K562 (cell line): ENCODE data around the gene SLC12A9. TPM values are rescaled to one million over a fixed set of nuclear protein-coding genes. Genes with fewer than 3 reads are reported as not detected.

ENCODE experiments used
- ATAC-seq: fragments of 200-7000 bp; cut with Tn5 transposase; 3 replicates; pipeline ENCODE4 v1.9.1; 2020; ENCODE audit warnings: moderate library complexity
- BruUV-seq: library from RNA; stranded (reverse); fragments of 400-500 nt; replicated peaks from 2 replicates; lab custom pipeline; 2021; lab: Mats Ljungman, UMichigan
- CTCF ChIA-PET: fragments of 300-600 bp; formaldehyde crosslinking; extraction: SDS; loops from one replicate; lab custom pipeline; 2021; ENCODE audit warnings: low intra/inter-chr PET ratio; lab: Yijun Ruan, JAX
- POLR2A ChIA-PET: fragments of 300-600, 350-650 bp; sonication (Branson Sonifier 250); formaldehyde crosslinking; extraction: SDS; loops from one replicate; lab custom pipeline; 2021; ENCODE audit warnings: antibody characterized with exemption, inconsistent platforms; lab: Yijun Ruan, JAX
- DNase-seq, 4 experiments: peaks; one replicate each; pipeline versions ENCODE4 v3.0.0 to v3.0.0-alpha.2; 2011 to 2018; ENCODE audit warnings: low spot score in 3 of 4, mixed read lengths in 3 of 4; ENCODE audit errors: extremely low read depth in 1 of 4
- FAIRE-seq: peaks from 2 replicates; lab custom pipeline; 2011; peaks lifted over from hg19 to GRCh38; lab: Jason Lieb, UNC
- H2AFZ ChIP-seq: 2 replicates; pipeline ENCODE4 v1.6.0; 2011; ENCODE audit warnings: low read depth, low read length, control low read depth, inconsistent platforms
- H3K27ac ChIP-seq: fragments of 200-600 bp; 3 replicates; pipeline ENCODE4 v1.8.0; 2011; ENCODE audit warnings: low read depth, mild to moderate bottlenecking, control low read depth, inconsistent platforms, low read length, moderate library complexity, mixed read lengths; ENCODE audit errors: extremely low read depth
- H3K27me3 ChIP-seq, 2 experiments: fragments of 300-600 bp in 1 of 2; 2 replicates in 1 of 2; 3 replicates in 1 of 2; pipeline versions ENCODE4 v1.6.0 to v1.8.0; 2011; ENCODE audit warnings: inconsistent platforms in 2 of 2, low read length in 2 of 2, mild to moderate bottlenecking in 1 of 2, mixed read lengths in 1 of 2, moderate library complexity in 1 of 2; ENCODE audit not compliant: control insufficient read depth in 2 of 2, insufficient read depth in 2 of 2
- H3K36me3 ChIP-seq: fragments of 300-600 bp; 3 replicates; pipeline ENCODE4 v1.8.0; 2011; ENCODE audit warnings: mild to moderate bottlenecking, low read length, inconsistent platforms; ENCODE audit not compliant: control insufficient read depth, insufficient read depth
- H3K4me1 ChIP-seq, 2 experiments: fragments of 200-600 bp in 1 of 2; replicated peaks in 1 of 2; 2 replicates in 1 of 2; 3 replicates in 1 of 2; pipeline versions ENCODE4 v1.5.1 to v1.8.0; 2011; ENCODE audit warnings: inconsistent platforms in 2 of 2, low read length in 2 of 2, mild to moderate bottlenecking in 1 of 2, mixed read lengths in 1 of 2, moderate library complexity in 1 of 2; ENCODE audit not compliant: control insufficient read depth in 2 of 2, insufficient read depth in 2 of 2
- H3K4me2 ChIP-seq: 2 replicates; pipeline ENCODE4 v1.6.1; 2011; ENCODE audit warnings: low read length, control low read depth, inconsistent platforms, mixed read lengths; ENCODE audit not compliant: insufficient read depth
- H3K4me3 ChIP-seq: fragments of 200-600 bp; sonication (generic), shearing (Covaris generic); 2 replicates; pipeline ENCODE4 v1.5.1; 2016; ENCODE audit warnings: control low read depth, inconsistent platforms
- H3K79me2 ChIP-seq: fragments of 200-600 bp; 3 replicates; pipeline ENCODE4 v1.8.0; 2011; ENCODE audit warnings: low read length, inconsistent platforms; ENCODE audit not compliant: control insufficient read depth, insufficient read depth
- H3K9ac ChIP-seq, 2 experiments: 2 replicates each; pipeline versions ENCODE4 v1.6.0 to v1.6.1; 2011; ENCODE audit warnings: low read depth in 2 of 2, low read length in 2 of 2, control low read depth in 1 of 2, inconsistent platforms in 1 of 2, mild to moderate bottlenecking in 1 of 2, mixed read lengths in 1 of 2; ENCODE audit not compliant: insufficient read depth in 1 of 2
- H3K9me1 ChIP-seq: one replicate; pipeline ENCODE4 v1.6.0; 2011; ENCODE audit warnings: inconsistent platforms, mild to moderate bottlenecking, low read length, moderate library complexity; ENCODE audit not compliant: control insufficient read depth, insufficient read depth
- H3K9me3 ChIP-seq: replicated peaks from 2 replicates; pipeline ENCODE4 v1.5.1; 2011; ENCODE audit warnings: low read depth, low read length, inconsistent platforms; ENCODE audit not compliant: control insufficient read depth, insufficient read depth
- H4K20me1 ChIP-seq: replicated peaks from 2 replicates; pipeline ENCODE4 v1.6.1; 2011; ENCODE audit warnings: low read length, inconsistent platforms, mixed read lengths; ENCODE audit not compliant: control insufficient read depth, insufficient read depth
- ILK ChIP-seq: fragments of 450-650 bp; IDR thresholded peaks from 2 replicates; pipeline ENCODE4 v1.6.1; 2016; ENCODE audit warnings: missing genetic modification characterization, low read depth, mild to moderate bottlenecking, missing compliant biosample characterization, moderate library complexity, borderline replicate concordance
- POLR2G ChIP-seq: fragments of 200-400 bp; formaldehyde crosslinking; IDR thresholded peaks from 2 replicates; pipeline ENCODE4 v1.6.1; 2017; ENCODE audit warnings: low read depth, mild to moderate bottlenecking, antibody characterized with exemption, low read length, moderate library complexity
- RBFOX2 ChIP-seq: fragments of 200-400 bp; formaldehyde crosslinking; IDR thresholded peaks from 2 replicates; pipeline ENCODE4 v1.6.1; 2017; ENCODE audit warnings: low read depth, mild to moderate bottlenecking, low read length, moderate library complexity
- ZNF134 ChIP-seq: fragments of 250-450 bp; sonication (Bioruptor Pico); conservative IDR thresholded peaks from 2 replicates; pipeline ENCODE4 v1.4.0; 2020
- ZNF431 ChIP-seq: sonication (generic); formaldehyde crosslinking; IDR thresholded peaks from 2 replicates; pipeline ENCODE4 v1.8.0; 2022; ENCODE audit warnings: mild to moderate bottlenecking, missing genetic modification reagents
- ZNF75A ChIP-seq: fragments of 450-650 bp; formaldehyde crosslinking; IDR thresholded peaks from 2 replicates; pipeline ENCODE4 v1.4.0; 2020; ENCODE audit warnings: mild to moderate bottlenecking
- WGBS: fragments of 100-300 bp; shearing (Covaris generic); methylation state at CpG from one replicate; pipeline ENCODE4 v1.1.6; 2016; ENCODE audit warnings: low coverage, mixed read lengths; ENCODE audit not compliant: insufficient coverage; ENCODE audit errors: missing lambda C conversion rate; 5-methylcytosine and 5-hydroxymethylcytosine counted together
- in situ Hi-C: fragments of 300-500 bp; cut with MboI; formaldehyde crosslinking; loops from 4 replicates; pipeline ENCODE4 v1.15.0; 2018; ENCODE audit warnings: inconsistent platforms, mixed read lengths
- intact Hi-C: fragments of 100-400 bp; cut with micrococcal nuclease; formaldehyde crosslinking; loops from 2 replicates; pipeline ENCODE4 v1.14.2; 2022
- polyA plus RNA-seq, 8 experiments: library from polyadenylated mRNA; depleted of rRNA in 4 of 8; stranded (reverse) in 5 of 8; unstranded in 3 of 8; fragments of >200 nt; fragmentation: Nextera tagmentation in 2 of 8; fragmentation: Illumina TruSeq in 1 of 8; extraction: Ambion mirVana in 2 of 8; extraction: Trizol in 1 of 8; gene quantifications; 2 replicates each; pipeline versions ENCODE4 v1.2.1 to v1.2.3, GENCODE V29; 2011 to 2014; ENCODE audit warnings: inconsistent platforms in 1 of 8, missing spikeins in 1 of 8
- total RNA-seq, 7 experiments: library from RNA; depleted of rRNA in 6 of 7; stranded (reverse); fragments of >200 nt in 6 of 7; fragmentation: Illumina TruSeq in 2 of 7; extraction: Trizol in 2 of 7; gene quantifications; 2 replicates each; pipeline versions ENCODE4 v1.2.1 to v1.2.3, GENCODE V29; 2011 to 2021; ENCODE audit warnings: low replicate concordance in 1 of 7
- TF ChIP-seq, protein P1 (sequence below): sonication (generic); formaldehyde crosslinking; IDR thresholded peaks from 2 replicates; pipeline ENCODE4 v1.8.1; 2023; ENCODE audit warnings: mild to moderate bottlenecking, missing genetic modification reagents, moderate library complexity

Gene SLC12A9
- total and polyA plus RNA-seq, 9 of the 15 experiments (the other 6 are each of a cell fraction or from before 2014, with no cell fraction given) = 0.06 to 20.2 (median 10.7) TPM

DNA sequence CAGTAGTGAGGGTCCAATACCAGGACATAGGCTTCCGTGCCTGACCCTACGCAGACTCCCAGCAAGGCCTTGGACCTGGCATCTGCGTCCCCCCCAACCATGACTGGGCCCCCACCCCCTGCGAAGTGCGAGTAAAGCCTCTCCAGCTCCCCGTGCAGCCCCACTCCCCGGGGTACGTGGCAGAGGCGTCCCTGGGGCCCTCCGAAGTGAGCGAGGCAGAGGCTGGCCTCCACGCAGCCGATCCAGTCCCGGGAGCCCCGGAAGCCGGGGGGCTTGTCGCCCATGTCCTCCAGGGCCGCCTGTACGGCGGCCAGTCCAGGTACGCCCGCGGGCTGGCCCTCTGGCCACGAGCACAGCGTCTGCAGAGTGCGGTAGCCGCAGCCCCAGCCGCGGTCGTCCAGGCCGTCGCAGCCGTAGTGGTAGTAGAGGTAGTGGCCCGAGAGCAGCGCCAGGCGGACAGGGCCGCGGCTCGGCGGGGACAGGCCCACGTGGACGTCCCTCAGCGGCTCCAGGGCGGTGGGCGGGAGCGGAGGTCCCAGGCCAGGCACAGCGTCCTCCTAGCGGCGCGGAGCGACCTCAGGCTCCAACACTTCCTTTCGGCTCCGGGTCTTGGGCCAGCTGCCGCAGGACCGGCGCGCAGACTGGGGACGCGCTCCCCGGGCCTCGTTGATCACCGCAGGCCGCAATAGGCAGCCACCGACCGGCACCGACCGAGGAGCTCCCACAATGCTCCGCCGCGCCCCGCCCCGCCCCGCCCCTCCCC lies 36.7 kb downstream of the SLC12A9 start, which contains the start of gene UFSP1 (continued):
- TF ChIP-seq ZNF431 = peak; percentile 75; the same call in 1 of the 2 replicates
- TF ChIP-seq, all 486 proteins: peak for 159

DNA sequence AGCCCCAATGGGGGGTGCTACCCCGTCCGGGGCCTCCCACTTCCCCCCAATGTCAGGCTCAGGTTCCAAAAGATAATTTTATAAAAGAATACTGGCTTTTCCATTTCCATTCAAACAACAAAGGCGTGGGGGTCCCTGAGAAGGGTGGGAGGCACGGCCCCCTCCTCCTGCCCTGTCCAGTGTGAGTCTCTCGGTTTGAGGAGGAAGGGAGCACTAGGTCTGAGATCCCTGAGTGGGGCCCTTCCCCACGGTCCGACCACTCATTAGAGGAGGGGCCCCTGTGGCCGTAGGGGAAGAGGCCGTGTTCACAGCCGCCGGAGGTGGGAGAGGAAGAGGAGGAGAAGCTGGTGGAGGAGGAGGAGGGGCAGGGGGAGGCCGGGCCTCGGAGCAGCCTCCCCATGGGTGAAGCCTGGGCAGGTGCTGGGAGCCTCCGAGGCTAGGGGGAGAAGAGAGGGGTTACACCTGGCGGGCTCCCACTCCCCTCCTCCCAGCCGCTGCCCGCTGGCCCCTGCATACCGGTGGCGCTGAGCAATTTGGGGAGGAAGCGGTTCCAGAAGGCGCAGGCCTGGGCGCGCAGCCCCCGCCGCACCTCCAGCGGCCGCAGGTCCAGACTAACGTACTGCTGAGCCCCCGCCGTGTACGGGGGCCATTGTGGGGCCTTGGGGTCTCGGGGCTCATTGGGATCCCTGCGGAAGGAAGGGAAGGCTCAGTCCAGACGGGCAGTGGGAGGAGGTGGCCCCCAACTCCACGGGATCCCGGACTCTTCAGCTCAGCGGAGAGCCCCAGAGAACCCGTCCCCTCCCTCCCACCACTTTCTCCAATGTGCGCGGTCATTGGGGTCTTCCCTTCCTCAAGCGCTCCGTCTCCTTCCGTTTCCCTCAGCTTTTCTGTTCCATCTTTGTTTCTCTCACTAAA lies 38.4 kb downstream of the SLC12A9 start:
- FAIRE-seq (no peak), ATAC-seq (no peak), DNase-seq (peak; percentile 41 to 55 (median 51))
- Histone ChIP-seq H3K4me2 (peak overlapping the region; percentile 87), H3K4me1 (peaks cover 33 to 95% of the 10 kb centered on the region in 2 experiments), H3K27ac (peak overlapping the region; percentile 77), H3K9me1 (peaks cover 5% of the 10 kb centered on the region), H3K9ac (peak overlapping the region; percentile 64 to 92), H3K79me2 (peaks cover 38% of the 10 kb centered on the region), H3K4me3 (peak overlapping the region; percentile 54), H4K20me1 (peaks cover 20% of the 10 kb centered on the region), H3K36me3 (peaks cover 30% of the 10 kb centered on the region), H3K27me3 (no peaks in the 10 kb centered on the region), H3K9me3 (no peaks in the 10 kb centered on the region), H2AFZ (peak overlapping the region; percentile 79)
- CTCF ChIA-PET = interaction anchor here (0.6 kb wide), 1 partner anchor 20 kb away, joined by 3 read pairs; no protein-coding TSS in a partner anchor
- in situ Hi-C loops (loop anchor here (5.0 kb wide), 1 partner anchor 166 kb away; no protein-coding TSS in a partner anchor), intact Hi-C loops (no loop called here)
- 61% methylated on average over 25 of the region's 43 CpGs for WGBS
- POLR2A ChIA-PET = interaction anchor here (0.9 to 6.3 kb wide), 4 partner anchors 15 to 382 kb away, joined by 3 to 144 read pairs (median 4); partner anchors contain the start of gene SRRT
- BruUV-seq = no TSS peak
- TF ChIP-seq POLR2G (peak; percentile 44; the same call in 1 of the 2 replicates), ZNF134 (CRISPR knock-in tag) (peak; percentile 58; the same call in 1 of the 2 replicates), ILK (tag) (no peak), ZNF75A (no peak), RBFOX2 (peak; percentile 10)
- TF ChIP-seq, protein P1, sequence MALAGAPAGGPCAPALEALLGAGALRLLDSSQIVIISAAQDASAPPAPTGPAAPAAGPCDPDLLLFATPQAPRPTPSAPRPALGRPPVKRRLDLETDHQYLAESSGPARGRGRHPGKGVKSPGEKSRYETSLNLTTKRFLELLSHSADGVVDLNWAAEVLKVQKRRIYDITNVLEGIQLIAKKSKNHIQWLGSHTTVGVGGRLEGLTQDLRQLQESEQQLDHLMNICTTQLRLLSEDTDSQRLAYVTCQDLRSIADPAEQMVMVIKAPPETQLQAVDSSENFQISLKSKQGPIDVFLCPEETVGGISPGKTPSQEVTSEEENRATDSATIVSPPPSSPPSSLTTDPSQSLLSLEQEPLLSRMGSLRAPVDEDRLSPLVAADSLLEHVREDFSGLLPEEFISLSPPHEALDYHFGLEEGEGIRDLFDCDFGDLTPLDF (CRISPR knock-in tag) = no peak
